Gastrocnemius medialis (tissue), 4 donors: ENCODE results near the gene SYNC. TPM values are rescaled to one million over a fixed set of nuclear protein-coding genes. Genes with fewer than 3 reads are reported as not detected.

ENCODE experiments used
- ATAC-seq, 2 donors: fragments of 150-250 bp; one replicate each; pipeline ENCODE4 v1.9.1; 2016
- DNase-seq, 2 donors: peaks; one replicate each; pipeline ENCODE4 v3.0.0-alpha.2; 2019
- H3K27ac ChIP-seq, 4 donors: fragments of 200-600 bp; sonication (generic); 1 replicate in 1 of 4; 2 replicates in 3 of 4; pipeline ENCODE4 v1.5.1; 2016 to 2018; ENCODE audit warnings: mild to moderate bottlenecking in 2 of 4, moderate library complexity in 1 of 4
- H3K27me3 ChIP-seq, 3 donors: fragments of 200-600 bp; sonication (generic) in 2 of 3; 1 replicate in 1 of 3; 2 replicates in 2 of 3; pipeline versions ENCODE4 v1.5.1 to v1.6.0; 2016 to 2019; ENCODE audit warnings: mild to moderate bottlenecking in 1 of 3, moderate library complexity in 1 of 3
- H3K36me3 ChIP-seq, 2 donors: fragments of 200-600 bp; sonication (generic) in 1 of 2; one replicate each; pipeline ENCODE4 v1.5.1; 2017 to 2018
- H3K4me1 ChIP-seq, 2 donors: fragments of 200-600 bp; sonication (generic) in 1 of 2; one replicate each; pipeline ENCODE4 v1.5.1; 2016 to 2017; ENCODE audit warnings: mild to moderate bottlenecking in 2 of 2
- H3K4me3 ChIP-seq, 4 donors: fragments of 200-600 bp; sonication (generic) in 3 of 4; 1 replicate in 1 of 4; 2 replicates in 3 of 4; pipeline ENCODE4 v1.5.1; 2016 to 2019; ENCODE audit warnings: mild to moderate bottlenecking in 2 of 4
- H3K9me3 ChIP-seq, 3 donors: fragments of 200-600 bp; sonication (generic) in 2 of 3; 1 replicate in 1 of 3; 2 replicates in 2 of 3; pipeline ENCODE4 v1.5.1; 2016 to 2019
- POLR2A ChIP-seq, 2 donors: fragments of 450-650 bp; IDR thresholded peaks; one replicate each; pipeline ENCODE4 v1.6.1; 2017; ENCODE audit warnings: antibody characterized with exemption in 2 of 2, mild to moderate bottlenecking in 2 of 2, moderate library complexity in 2 of 2
- in situ Hi-C, 4 donors: fragments of 200-750 bp; cut with MboI; loops; one replicate each; pipeline versions ENCODE4 v1.15.0 to v1.8.0; 2017; ENCODE audit warnings: low sequenced_read_pairs in 4 of 4
- intact Hi-C: fragments of 100-400 bp; cut with DNase I; formaldehyde crosslinking; loops from one replicate; pipeline ENCODE4 v1.15.1; 2023; ENCODE audit warnings: low total_unique reads
- total RNA-seq, 4 donors: library from RNA; depleted of rRNA; stranded (reverse); fragments of >200 nt; gene quantifications; one replicate each; pipeline versions ENCODE4 v1.1.0 to v1.2.3, GENCODE V29; 2016
- TF ChIP-seq, protein P1 (sequence below), 5 experiments: fragments of 450-650 bp in 3 of 5; fragments of 200-600 bp in 2 of 5; sonication (generic) in 2 of 5; IDR thresholded peaks in 4 of 5; conservative IDR thresholded peaks in 1 of 5; 1 replicate in 4 of 5; 2 replicates in 1 of 5; pipeline ENCODE4 v1.5.1; 2016 to 2019; ENCODE audit warnings: antibody characterized with exemption in 5 of 5, mild to moderate bottlenecking in 3 of 5, moderate library complexity in 3 of 5

The SYNC gene
- total RNA-seq, 4 donors from 2014 or later: 68.3 to 252 (median 158) TPM

DNA sequence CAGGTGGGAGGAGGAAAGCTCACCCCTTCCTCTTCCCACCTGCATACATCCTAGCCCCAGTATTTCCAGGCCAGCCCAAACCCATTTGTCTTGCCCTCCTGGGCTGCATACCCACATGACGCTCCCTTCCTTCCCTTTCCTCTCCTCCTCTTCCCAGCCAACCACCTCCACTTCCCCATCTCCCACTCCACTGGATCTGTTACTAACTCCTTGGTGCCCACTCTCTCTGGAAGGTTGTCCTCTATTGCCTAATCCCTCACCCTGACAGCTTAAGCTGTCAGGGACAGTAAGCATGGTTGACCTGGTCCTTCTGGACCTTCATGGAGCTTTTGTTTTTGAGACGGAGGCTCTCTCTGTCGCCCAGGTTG, 23.0 kb upstream of the SYNC start:
- H3K4me1 ChIP-seq: peaks cover 5 to 8% of the 10 kb centered on the region in 2 donors
- no peaks in the 10 kb centered on the region for H3K27me3 ChIP-seq
- DNase-seq: no peak
- no peaks in the 10 kb centered on the region for H3K9me3 ChIP-seq
- TF ChIP-seq POLR2A (IDR thresholded peaks at IDR 0.05): no peak
- TF ChIP-seq, protein P1, sequence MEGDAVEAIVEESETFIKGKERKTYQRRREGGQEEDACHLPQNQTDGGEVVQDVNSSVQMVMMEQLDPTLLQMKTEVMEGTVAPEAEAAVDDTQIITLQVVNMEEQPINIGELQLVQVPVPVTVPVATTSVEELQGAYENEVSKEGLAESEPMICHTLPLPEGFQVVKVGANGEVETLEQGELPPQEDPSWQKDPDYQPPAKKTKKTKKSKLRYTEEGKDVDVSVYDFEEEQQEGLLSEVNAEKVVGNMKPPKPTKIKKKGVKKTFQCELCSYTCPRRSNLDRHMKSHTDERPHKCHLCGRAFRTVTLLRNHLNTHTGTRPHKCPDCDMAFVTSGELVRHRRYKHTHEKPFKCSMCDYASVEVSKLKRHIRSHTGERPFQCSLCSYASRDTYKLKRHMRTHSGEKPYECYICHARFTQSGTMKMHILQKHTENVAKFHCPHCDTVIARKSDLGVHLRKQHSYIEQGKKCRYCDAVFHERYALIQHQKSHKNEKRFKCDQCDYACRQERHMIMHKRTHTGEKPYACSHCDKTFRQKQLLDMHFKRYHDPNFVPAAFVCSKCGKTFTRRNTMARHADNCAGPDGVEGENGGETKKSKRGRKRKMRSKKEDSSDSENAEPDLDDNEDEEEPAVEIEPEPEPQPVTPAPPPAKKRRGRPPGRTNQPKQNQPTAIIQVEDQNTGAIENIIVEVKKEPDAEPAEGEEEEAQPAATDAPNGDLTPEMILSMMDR (IDR thresholded peaks at IDR 0.05 in 4 of 5, conservative IDR thresholded peaks at IDR 0.05 in 1 of 5): no peak
- in situ Hi-C loops: no loop called here
- H3K4me3 ChIP-seq: no peak overlapping the region
- H3K36me3 ChIP-seq: no peaks in the 10 kb centered on the region
- no peak overlapping the region for H3K27ac ChIP-seq
- intact Hi-C loops: no loop called here
- no peak for ATAC-seq

DNA sequence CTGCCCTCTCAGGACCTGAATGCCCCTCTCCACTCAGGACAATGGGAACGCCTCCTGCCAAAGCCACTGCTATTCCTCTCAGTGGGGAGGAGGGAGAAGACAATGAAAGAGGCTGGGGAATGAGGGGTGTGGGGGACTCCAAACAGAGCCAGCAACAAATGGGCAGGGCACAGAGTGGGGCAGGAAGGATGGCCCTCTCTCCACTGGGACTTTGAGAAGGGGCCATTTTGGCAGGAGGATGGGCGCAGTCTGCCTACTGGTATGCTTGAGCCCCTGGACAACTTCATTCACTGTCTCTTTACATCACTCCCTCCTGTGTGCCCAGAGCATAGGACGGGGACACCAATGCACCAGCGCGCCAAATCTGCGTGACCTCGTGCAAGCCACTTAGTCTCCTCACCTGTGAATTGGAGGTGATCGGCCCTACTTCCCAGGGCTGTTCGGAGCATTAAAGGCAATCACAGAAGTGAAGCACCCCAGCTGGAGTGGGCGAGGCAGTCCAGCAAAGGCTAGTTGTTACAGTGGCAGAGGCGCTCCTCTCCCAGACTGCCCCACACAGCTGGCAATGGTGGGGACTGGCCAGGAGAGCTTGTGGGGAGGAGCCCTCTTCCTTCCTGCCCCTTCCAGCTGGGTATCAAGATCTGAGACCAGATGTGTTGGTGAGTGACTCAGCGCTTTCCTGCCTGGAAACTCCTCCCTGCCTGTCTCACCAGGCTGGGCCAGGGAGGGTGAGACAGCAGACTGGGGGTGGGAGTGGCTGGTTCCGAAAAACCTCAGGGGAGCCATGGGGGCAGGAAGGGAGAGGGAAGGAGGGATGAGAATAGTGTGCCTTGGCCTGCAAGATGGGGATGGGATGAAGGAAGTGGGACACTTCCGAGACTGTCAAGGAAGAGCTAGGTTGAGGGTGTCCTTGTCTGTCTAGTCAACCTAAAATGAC, 22.4 kb upstream of the SYNC start:
- intact Hi-C loops (no loop called here), in situ Hi-C loops (no loop called here)
- peak in 1 of 2 donors; percentile 29 for DNase-seq
- H3K27me3 ChIP-seq: no peaks in the 10 kb centered on the region
- no peak overlapping the region for H3K27ac ChIP-seq
- ATAC-seq: peak; percentile 49 to 69
- peaks cover 5 to 8% of the 10 kb centered on the region in 2 donors for H3K4me1 ChIP-seq
- H3K36me3 ChIP-seq: no peaks in the 10 kb centered on the region
- no peaks in the 10 kb centered on the region for H3K9me3 ChIP-seq
- TF ChIP-seq, protein P1 (IDR thresholded peaks at IDR 0.05 in 4 of 5, conservative IDR thresholded peaks at IDR 0.05 in 1 of 5): no peak
- no peak for TF ChIP-seq POLR2A (IDR thresholded peaks at IDR 0.05)
- no peak overlapping the region for H3K4me3 ChIP-seq

DNA sequence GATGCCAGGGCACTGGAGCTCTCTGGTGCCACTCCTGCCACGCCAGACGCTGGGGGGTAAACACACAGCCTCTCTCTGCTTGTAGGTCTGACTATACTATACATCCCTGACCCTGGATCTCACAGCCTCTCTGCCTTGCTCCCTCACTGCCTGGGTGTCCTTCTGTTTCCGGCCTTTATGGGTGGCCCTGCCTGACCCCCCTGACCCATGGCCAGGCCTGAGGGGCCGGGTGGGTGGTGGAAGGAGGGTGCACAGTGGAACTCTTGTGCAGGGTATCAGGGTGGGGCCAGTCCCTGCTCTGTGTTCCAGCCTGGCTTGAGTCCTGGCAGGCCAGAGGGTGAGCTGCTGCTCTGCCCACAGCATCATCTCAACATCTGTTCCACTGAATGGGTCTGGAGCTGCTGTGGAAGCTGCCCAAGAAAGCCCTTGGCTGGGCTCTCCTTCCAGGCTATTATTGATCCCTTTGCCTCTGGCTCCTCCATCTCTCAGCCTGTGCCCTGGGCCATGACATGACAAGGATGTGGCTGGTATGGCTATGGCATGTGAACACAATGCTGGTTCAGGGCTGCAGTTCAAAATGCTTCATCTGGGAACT, 17.2 kb upstream of the SYNC start:
- Histone ChIP-seq H3K4me1 (peaks cover 0 to 2% of the 10 kb centered on the region in 2 donors), H3K27ac (no peak overlapping the region), H3K9me3 (no peaks in the 10 kb centered on the region), H3K36me3 (no peaks in the 10 kb centered on the region), H3K27me3 (no peaks in the 10 kb centered on the region), H3K4me3 (no peak overlapping the region)
- DNase-seq (no peak), ATAC-seq (no peak)
- in situ Hi-C loops (loop anchor here in 1 of 4 donors (10.0 kb wide), 1 partner anchor 55 kb away; no protein-coding TSS in a partner anchor), intact Hi-C loops (no loop called here)
- TF ChIP-seq, protein P1 (IDR thresholded peaks at IDR 0.05 in 4 of 5, conservative IDR thresholded peaks at IDR 0.05 in 1 of 5): no peak
- TF ChIP-seq POLR2A (IDR thresholded peaks at IDR 0.05): no peak

DNA sequence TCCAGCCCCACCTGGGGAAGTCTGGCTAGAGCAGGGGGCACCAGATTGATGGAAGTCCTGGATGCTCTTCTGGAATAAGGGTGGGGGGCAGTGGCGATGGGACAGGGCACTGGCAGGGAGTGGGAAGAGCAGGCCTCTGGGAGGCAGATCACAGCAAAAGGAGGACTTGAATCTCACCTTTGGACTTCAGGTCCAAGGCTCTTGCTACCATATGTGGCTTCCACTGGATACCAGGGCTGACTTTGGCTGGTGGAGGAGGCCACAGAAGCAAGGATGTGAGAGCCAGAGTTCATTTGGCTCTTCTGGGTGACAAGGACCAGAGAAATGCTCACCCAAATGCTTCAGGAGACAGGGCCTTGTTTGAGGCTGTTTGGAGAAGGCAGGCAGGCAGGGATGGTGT, 16.0 kb upstream of the SYNC start:
- no peaks in the 10 kb centered on the region for H3K36me3 ChIP-seq
- in situ Hi-C loops: loop anchor here in 1 of 4 donors (10.0 kb wide), 1 partner anchor 56 kb away; no protein-coding TSS in a partner anchor
- H3K4me3 ChIP-seq: no peak overlapping the region
- H3K9me3 ChIP-seq: no peaks in the 10 kb centered on the region
- TF ChIP-seq, protein P1 (IDR thresholded peaks at IDR 0.05 in 4 of 5, conservative IDR thresholded peaks at IDR 0.05 in 1 of 5): no peak
- no peak for TF ChIP-seq POLR2A (IDR thresholded peaks at IDR 0.05)
- intact Hi-C loops: no loop called here
- DNase-seq (no peak), ATAC-seq (no peak)
- no peaks in the 10 kb centered on the region for H3K4me1 ChIP-seq
- H3K27me3 ChIP-seq: no peaks in the 10 kb centered on the region
- H3K27ac ChIP-seq: no peak overlapping the region
